ENCODE results near the gene POLD1. TPM values are rescaled to one million over a fixed set of nuclear protein-coding genes. Genes with fewer than 3 reads are reported as not detected.

The POLD1 gene
- total RNA-seq, 1 experiment from 2014 or later, result 81.9 TPM

GRCh38 chr19:50380751-50381151 lies 3.4 kb upstream of the POLD1 start:
- DNase-seq, result no peak
- intact Hi-C loops (cut with micrococcal nuclease; ENCODE audit: unreplicated experiment), result no loop called here
- no peak overlapping the region for H3K27ac Mint-ChIP-seq (ENCODE audit: unreplicated experiment)
- no peaks in the 10 kb centered on the region for H3K27me3 Mint-ChIP-seq (ENCODE audit: unreplicated experiment)
- CTCF ChIA-PET, result no interaction called here
- TF ChIP-seq, protein P1, sequence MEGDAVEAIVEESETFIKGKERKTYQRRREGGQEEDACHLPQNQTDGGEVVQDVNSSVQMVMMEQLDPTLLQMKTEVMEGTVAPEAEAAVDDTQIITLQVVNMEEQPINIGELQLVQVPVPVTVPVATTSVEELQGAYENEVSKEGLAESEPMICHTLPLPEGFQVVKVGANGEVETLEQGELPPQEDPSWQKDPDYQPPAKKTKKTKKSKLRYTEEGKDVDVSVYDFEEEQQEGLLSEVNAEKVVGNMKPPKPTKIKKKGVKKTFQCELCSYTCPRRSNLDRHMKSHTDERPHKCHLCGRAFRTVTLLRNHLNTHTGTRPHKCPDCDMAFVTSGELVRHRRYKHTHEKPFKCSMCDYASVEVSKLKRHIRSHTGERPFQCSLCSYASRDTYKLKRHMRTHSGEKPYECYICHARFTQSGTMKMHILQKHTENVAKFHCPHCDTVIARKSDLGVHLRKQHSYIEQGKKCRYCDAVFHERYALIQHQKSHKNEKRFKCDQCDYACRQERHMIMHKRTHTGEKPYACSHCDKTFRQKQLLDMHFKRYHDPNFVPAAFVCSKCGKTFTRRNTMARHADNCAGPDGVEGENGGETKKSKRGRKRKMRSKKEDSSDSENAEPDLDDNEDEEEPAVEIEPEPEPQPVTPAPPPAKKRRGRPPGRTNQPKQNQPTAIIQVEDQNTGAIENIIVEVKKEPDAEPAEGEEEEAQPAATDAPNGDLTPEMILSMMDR (IDR thresholded peaks at IDR 0.05; ENCODE audit: unreplicated experiment), result no peak
- BruUV-seq (replicated peaks), result no TSS peak
- no peak overlapping the region for H3K4me3 Mint-ChIP-seq (ENCODE audit: low read depth, unreplicated experiment)
- H3K36me3 Mint-ChIP-seq (ENCODE audit: insufficient read depth, unreplicated experiment), result peaks cover 73% of the 10 kb centered on the region
- peaks cover 41% of the 10 kb centered on the region for H3K4me1 Mint-ChIP-seq (ENCODE audit: low read depth, unreplicated experiment)
- H3K9me3 Mint-ChIP-seq (ENCODE audit: low read depth, unreplicated experiment), result no peaks in the 10 kb centered on the region

- CTCF ChIA-PET, result no interaction called here
- no peak overlapping the region for H3K4me3 Mint-ChIP-seq (ENCODE audit: low read depth, unreplicated experiment)
- no peak for DNase-seq
- H3K4me1 Mint-ChIP-seq (ENCODE audit: low read depth, unreplicated experiment), result peaks cover 29% of the 10 kb centered on the region
- intact Hi-C loops (cut with micrococcal nuclease; ENCODE audit: unreplicated experiment), result no loop called here
- H3K36me3 Mint-ChIP-seq (ENCODE audit: insufficient read depth, unreplicated experiment), result peaks cover 65% of the 10 kb centered on the region
- no peak overlapping the region for H3K27ac Mint-ChIP-seq (ENCODE audit: unreplicated experiment)
- no TSS peak for BruUV-seq (replicated peaks)
- TF ChIP-seq, protein P1 (IDR thresholded peaks at IDR 0.05; ENCODE audit: unreplicated experiment), result no peak
- H3K9me3 Mint-ChIP-seq (ENCODE audit: low read depth, unreplicated experiment), result no peaks in the 10 kb centered on the region
- no peaks in the 10 kb centered on the region for H3K27me3 Mint-ChIP-seq (ENCODE audit: unreplicated experiment)
These were observed 2.0 kb upstream of the POLD1 start for GRCh38 chr19:50381881-50382729.

GRCh38 chr19:50383001-50383851 lies 921 bp upstream of the POLD1 start:
- BruUV-seq (replicated peaks), result no TSS peak
- Mint-ChIP-seq H3K36me3 (ENCODE audit: insufficient read depth, unreplicated experiment) (peaks cover 59% of the 10 kb centered on the region), H3K9me3 (ENCODE audit: low read depth, unreplicated experiment) (no peaks in the 10 kb centered on the region), H3K4me1 (ENCODE audit: low read depth, unreplicated experiment) (peaks cover 27% of the 10 kb centered on the region), H3K4me3 (ENCODE audit: low read depth, unreplicated experiment) (peak overlapping the region; percentile 97), H3K27me3 (ENCODE audit: unreplicated experiment) (no peaks in the 10 kb centered on the region), H3K27ac (ENCODE audit: unreplicated experiment) (peak overlapping the region; percentile 91)
- TF ChIP-seq, protein P1 (IDR thresholded peaks at IDR 0.05; ENCODE audit: unreplicated experiment), result no peak
- intact Hi-C loops (cut with micrococcal nuclease; ENCODE audit: unreplicated experiment), result no loop called here
- DNase-seq, result no peak
- CTCF ChIA-PET, result interaction anchor here (0.6 to 1.7 kb wide), 4 partner anchors 14 to 1295 kb away, joined by 4 to 8 read pairs (median 5); no protein-coding TSS in a partner anchor

DNA sequence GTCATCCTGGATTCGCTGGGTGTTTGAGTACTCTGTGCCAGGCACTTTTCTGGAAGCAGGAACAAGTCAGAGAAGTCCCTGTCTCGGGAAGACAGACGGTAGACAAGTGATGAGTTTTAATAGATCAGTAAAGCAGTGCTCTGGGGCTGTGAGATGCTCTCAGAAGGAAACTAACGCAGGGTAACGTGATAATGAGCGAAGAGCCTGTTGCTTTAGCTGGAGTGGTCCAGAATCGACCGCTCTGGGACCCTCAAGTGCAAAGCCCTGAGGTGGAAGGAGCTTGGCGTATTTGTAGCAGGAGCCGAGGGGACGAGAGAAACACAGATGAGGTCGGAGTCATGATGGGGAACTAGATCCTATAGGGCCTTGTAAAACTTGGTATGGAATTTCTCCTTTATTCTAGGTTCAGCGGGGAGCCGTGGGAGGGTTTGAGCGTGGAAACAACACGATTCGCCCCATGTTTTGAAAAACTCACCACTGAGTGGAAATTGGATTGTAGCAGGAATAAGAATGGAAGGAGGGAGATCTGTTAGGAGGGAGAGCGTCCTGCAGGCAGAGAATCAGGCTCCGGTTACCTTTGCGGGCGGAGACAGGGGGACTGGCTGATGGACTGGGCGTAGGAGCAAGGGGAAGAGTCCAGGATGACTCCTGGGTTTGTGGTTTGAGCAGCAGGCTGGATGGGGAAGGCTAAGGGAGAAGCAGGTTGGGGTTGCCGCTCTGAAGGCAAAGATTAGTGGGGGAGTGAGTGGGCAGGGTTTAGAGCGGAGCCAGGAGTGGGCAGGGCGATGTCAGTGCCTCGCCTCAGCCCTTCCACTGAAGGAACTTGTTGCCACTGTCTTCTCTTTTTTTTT lies 763 bp downstream of the POLD1 start:
- CTCF ChIA-PET, result interaction anchor here (0.6 to 1.7 kb wide), 2 partner anchors 28 to 126 kb away, joined by 4 to 6 read pairs; partner anchors contain the start of gene JOSD2
- no TSS peak for BruUV-seq (replicated peaks)

More for the DNA sequence above, 763 bp downstream of the POLD1 start:
- intact Hi-C loops (cut with micrococcal nuclease; ENCODE audit: unreplicated experiment), result no loop called here
- no peak for DNase-seq
- peaks cover 27% of the 10 kb centered on the region for H3K4me1 Mint-ChIP-seq (ENCODE audit: low read depth, unreplicated experiment)
- no peaks in the 10 kb centered on the region for H3K9me3 Mint-ChIP-seq (ENCODE audit: low read depth, unreplicated experiment)
- H3K36me3 Mint-ChIP-seq (ENCODE audit: insufficient read depth, unreplicated experiment), result peaks cover 43% of the 10 kb centered on the region
- peak overlapping the region; percentile 97 for H3K4me3 Mint-ChIP-seq (ENCODE audit: low read depth, unreplicated experiment)
- H3K27ac Mint-ChIP-seq (ENCODE audit: unreplicated experiment), result peak overlapping the region; percentile 91
- TF ChIP-seq, protein P1 (IDR thresholded peaks at IDR 0.05; ENCODE audit: unreplicated experiment), result no peak
- no peaks in the 10 kb centered on the region for H3K27me3 Mint-ChIP-seq (ENCODE audit: unreplicated experiment)

Data from Calu3 (cell line).